K562 (cell line): Measurements from ENCODE around the gene YIF1A. TPM values are rescaled to one million over a fixed set of nuclear protein-coding genes. Genes with fewer than 3 reads are reported as not detected.

Experiments used
- ESRRB ChIP-seq: fragments of 250-450 bp; sonication (Bioruptor Pico); IDR thresholded peaks from 2 replicates; pipeline ENCODE4 v1.5.0; 2020; ENCODE audit warnings: mild to moderate bottlenecking, moderate library complexity, borderline replicate concordance
- FUS ChIP-seq: fragments of 200-400 bp; formaldehyde crosslinking; optimal IDR thresholded peaks from 2 replicates; pipeline ENCODE3; 2017; ENCODE audit warnings: low read depth, low read length
- MTA1 ChIP-seq: fragments of 450-650 bp; IDR thresholded peaks from 2 replicates; pipeline ENCODE4 v1.6.1; 2017; ENCODE audit warnings: borderline replicate concordance
- MTF1 ChIP-seq: fragments of 250-450 bp; sonication (Bioruptor Pico); IDR thresholded peaks from 2 replicates; pipeline ENCODE4 v1.9.0; 2021; ENCODE audit warnings: moderate library complexity, mild to moderate bottlenecking, inconsistent platforms, borderline replicate concordance
- NCOA1 ChIP-seq: fragments of 450-650 bp; IDR thresholded peaks from 2 replicates; pipeline ENCODE4 v1.6.1; 2016; ENCODE audit warnings: low read depth
- RCOR1 ChIP-seq, 2 experiments: IDR thresholded peaks; 2 replicates each; pipeline ENCODE4 v1.6.1; 2012; ENCODE audit warnings: low read depth in 2 of 2, low read length in 2 of 2, borderline replicate concordance in 1 of 2, improper control_type of control experiment in 1 of 2
- RFX1 ChIP-seq: fragments of 450-650 bp; IDR thresholded peaks from 2 replicates; pipeline ENCODE4 v1.6.1; 2016; ENCODE audit warnings: mild to moderate bottlenecking, moderate library complexity
- TARDBP ChIP-seq: fragments of 450-650 bp; IDR thresholded peaks from 2 replicates; pipeline ENCODE4 v1.6.1; 2016
- TEAD4 ChIP-seq, 2 experiments: sonication (generic) in 1 of 2; formaldehyde crosslinking in 1 of 2; IDR thresholded peaks; 2 replicates each; pipeline versions ENCODE4 v1.6.1 to v1.8.0; 2012 to 2022; ENCODE audit warnings: borderline replicate concordance in 1 of 2, inconsistent platforms in 1 of 2, low read length in 1 of 2, mild to moderate bottlenecking in 1 of 2, missing genetic modification reagents in 1 of 2
- THRAP3 ChIP-seq: fragments of 450-650 bp; IDR thresholded peaks from 2 replicates; pipeline ENCODE4 v1.6.1; 2016; ENCODE audit warnings: mild to moderate bottlenecking, inconsistent platforms, borderline replicate concordance
- ZNF561 ChIP-seq: fragments of 450-650 bp; formaldehyde crosslinking; conservative IDR thresholded peaks from 2 replicates; pipeline ENCODE4 v1.4.0; 2020; ENCODE audit warnings: mild to moderate bottlenecking, moderate library complexity
- polyA plus RNA-seq, 8 experiments: library from polyadenylated mRNA; depleted of rRNA in 4 of 8; stranded (reverse) in 5 of 8; unstranded in 3 of 8; fragments of >200 nt; fragmentation: Nextera tagmentation in 2 of 8; fragmentation: Illumina TruSeq in 1 of 8; extraction: Ambion mirVana in 2 of 8; extraction: Trizol in 1 of 8; gene quantifications; 2 replicates each; pipeline versions ENCODE4 v1.2.1 to v1.2.3, GENCODE V29; 2011 to 2014; ENCODE audit warnings: inconsistent platforms in 1 of 8, missing spikeins in 1 of 8
- total RNA-seq, 7 experiments: library from RNA; depleted of rRNA in 6 of 7; stranded (reverse); fragments of >200 nt in 6 of 7; fragmentation: Illumina TruSeq in 2 of 7; extraction: Trizol in 2 of 7; gene quantifications; 2 replicates each; pipeline versions ENCODE4 v1.2.1 to v1.2.3, GENCODE V29; 2011 to 2021; ENCODE audit warnings: low replicate concordance in 1 of 7
- TF ChIP-seq, protein P1 (sequence below): fragments of 250-450 bp; sonication (Bioruptor Pico); IDR thresholded peaks from 2 replicates; pipeline ENCODE4 v1.5.0; 2020; ENCODE audit warnings: mild to moderate bottlenecking
- TF ChIP-seq, protein P2 (sequence below): sonication (generic); formaldehyde crosslinking; IDR thresholded peaks from 2 replicates; pipeline ENCODE4 v1.8.1; 2023; ENCODE audit warnings: missing genetic modification reagents, mild to moderate bottlenecking, borderline replicate concordance
- TF ChIP-seq, protein P3 (sequence below), 2 experiments: IDR thresholded peaks; 2 replicates each; pipeline ENCODE4 v1.6.1; 2012; ENCODE audit warnings: improper control_type of control experiment in 2 of 2, low read depth in 2 of 2, low read length in 2 of 2, borderline replicate concordance in 1 of 2

The YIF1A gene
- total and polyA plus RNA-seq, 9 of the 15 experiments (the other 6 are each of a cell fraction or from before 2014, with no cell fraction given) = 8.6 to 121 (median 77.2) TPM

DNA sequence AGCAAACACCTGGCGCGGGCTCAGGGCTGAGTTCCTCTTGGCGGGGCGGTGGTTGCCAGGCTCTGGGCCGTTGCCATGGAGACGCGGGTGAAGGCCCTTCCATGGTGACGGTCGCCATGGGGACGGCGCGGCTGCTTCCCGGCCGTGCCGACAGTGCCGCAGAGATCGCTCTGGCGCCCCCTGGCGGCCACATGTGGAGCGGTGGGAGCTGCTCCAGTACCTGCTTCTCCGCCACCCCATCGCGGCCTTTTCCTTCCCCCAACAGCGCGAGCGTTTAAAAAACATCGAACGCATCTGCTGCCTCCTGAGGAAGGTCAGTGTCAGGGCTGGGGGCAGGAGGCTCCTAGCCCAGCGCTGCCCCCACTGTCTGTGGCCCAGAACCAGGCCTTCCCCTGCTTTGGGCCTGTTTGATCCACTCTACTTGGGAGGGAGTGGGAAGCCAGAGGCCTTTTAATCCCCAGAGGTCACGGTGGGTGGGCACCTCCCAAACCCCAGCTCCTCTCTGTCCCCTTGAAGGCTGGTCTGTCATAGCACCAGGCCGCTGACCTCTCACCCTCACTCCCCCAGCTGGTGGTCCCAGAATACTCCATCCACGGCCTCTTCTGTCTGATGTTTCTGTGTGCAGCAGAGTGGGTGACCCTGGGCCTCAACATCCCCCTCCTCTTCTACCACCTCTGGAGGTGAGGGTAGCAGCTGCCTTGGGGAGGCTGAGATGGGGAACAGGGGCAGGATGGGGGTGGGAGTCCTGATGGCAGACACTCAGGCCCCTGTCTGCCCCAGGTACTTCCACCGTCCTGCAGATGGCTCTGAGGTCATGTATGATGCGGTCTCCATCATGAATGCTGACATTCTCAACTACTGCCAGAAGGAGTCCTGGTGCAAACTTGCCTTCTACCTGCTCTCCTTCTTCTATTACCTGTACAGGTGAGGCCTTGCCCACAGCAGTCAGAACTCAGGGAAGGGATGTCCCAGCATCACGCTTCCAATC is 6.2 kb downstream of the YIF1A start (continued):
- no peak for TF ChIP-seq ESRRB (CRISPR knock-in tag)
- TF ChIP-seq, protein P1, sequence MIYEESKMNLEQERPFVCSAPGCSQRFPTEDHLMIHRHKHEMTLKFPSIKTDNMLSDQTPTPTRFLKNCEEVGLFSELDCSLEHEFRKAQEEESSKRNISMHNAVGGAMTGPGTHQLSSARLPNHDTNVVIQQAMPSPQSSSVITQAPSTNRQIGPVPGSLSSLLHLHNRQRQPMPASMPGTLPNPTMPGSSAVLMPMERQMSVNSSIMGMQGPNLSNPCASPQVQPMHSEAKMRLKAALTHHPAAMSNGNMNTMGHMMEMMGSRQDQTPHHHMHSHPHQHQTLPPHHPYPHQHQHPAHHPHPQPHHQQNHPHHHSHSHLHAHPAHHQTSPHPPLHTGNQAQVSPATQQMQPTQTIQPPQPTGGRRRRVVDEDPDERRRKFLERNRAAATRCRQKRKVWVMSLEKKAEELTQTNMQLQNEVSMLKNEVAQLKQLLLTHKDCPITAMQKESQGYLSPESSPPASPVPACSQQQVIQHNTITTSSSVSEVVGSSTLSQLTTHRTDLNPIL (CRISPR knock-in tag) = no peak
- no peak for TF ChIP-seq FUS
- TF ChIP-seq ZNF561 (CRISPR knock-in tag) = no peak
- no peak for TF ChIP-seq NCOA1
- TF ChIP-seq THRAP3 = no peak
- no peak for TF ChIP-seq TEAD4 (IDR thresholded peaks at IDR 0.05; ENCODE audit: low read length)
- no peak for TF ChIP-seq TEAD4 (CRISPR knock-in tag; IDR thresholded peaks at IDR 0.05; ENCODE audit: borderline replicate concordance)
- 0 out of 2 replicates have a peak, but pooled peaks have one; percentile 42 for TF ChIP-seq TARDBP
- TF ChIP-seq RCOR1 (IDR thresholded peaks at IDR 0.05; ENCODE audit: borderline replicate concordance in 1 of 2, low read depth in 2 of 2, low read length in 2 of 2) = peak; percentile 78 to 99
- TF ChIP-seq, protein P2, sequence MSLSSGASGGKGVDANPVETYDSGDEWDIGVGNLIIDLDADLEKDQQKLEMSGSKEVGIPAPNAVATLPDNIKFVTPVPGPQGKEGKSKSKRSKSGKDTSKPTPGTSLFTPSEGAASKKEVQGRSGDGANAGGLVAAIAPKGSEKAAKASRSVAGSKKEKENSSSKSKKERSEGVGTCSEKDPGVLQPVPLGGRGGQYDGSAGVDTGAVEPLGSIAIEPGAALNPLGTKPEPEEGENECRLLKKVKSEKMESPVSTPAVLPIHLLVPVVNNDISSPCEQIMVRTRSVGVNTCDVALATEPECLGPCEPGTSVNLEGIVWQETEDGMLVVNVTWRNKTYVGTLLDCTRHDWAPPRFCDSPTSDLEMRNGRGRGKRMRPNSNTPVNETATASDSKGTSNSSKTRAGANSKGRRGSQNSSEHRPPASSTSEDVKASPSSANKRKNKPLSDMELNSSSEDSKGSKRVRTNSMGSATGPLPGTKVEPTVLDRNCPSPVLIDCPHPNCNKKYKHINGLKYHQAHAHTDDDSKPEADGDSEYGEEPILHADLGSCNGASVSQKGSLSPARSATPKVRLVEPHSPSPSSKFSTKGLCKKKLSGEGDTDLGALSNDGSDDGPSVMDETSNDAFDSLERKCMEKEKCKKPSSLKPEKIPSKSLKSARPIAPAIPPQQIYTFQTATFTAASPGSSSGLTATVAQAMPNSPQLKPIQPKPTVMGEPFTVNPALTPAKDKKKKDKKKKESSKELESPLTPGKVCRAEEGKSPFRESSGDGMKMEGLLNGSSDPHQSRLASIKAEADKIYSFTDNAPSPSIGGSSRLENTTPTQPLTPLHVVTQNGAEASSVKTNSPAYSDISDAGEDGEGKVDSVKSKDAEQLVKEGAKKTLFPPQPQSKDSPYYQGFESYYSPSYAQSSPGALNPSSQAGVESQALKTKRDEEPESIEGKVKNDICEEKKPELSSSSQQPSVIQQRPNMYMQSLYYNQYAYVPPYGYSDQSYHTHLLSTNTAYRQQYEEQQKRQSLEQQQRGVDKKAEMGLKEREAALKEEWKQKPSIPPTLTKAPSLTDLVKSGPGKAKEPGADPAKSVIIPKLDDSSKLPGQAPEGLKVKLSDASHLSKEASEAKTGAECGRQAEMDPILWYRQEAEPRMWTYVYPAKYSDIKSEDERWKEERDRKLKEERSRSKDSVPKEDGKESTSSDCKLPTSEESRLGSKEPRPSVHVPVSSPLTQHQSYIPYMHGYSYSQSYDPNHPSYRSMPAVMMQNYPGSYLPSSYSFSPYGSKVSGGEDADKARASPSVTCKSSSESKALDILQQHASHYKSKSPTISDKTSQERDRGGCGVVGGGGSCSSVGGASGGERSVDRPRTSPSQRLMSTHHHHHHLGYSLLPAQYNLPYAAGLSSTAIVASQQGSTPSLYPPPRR = no peak
- TF ChIP-seq MTF1 (CRISPR knock-in tag) = no peak
- peak; percentile 100 for TF ChIP-seq RFX1
- TF ChIP-seq, protein P3, sequence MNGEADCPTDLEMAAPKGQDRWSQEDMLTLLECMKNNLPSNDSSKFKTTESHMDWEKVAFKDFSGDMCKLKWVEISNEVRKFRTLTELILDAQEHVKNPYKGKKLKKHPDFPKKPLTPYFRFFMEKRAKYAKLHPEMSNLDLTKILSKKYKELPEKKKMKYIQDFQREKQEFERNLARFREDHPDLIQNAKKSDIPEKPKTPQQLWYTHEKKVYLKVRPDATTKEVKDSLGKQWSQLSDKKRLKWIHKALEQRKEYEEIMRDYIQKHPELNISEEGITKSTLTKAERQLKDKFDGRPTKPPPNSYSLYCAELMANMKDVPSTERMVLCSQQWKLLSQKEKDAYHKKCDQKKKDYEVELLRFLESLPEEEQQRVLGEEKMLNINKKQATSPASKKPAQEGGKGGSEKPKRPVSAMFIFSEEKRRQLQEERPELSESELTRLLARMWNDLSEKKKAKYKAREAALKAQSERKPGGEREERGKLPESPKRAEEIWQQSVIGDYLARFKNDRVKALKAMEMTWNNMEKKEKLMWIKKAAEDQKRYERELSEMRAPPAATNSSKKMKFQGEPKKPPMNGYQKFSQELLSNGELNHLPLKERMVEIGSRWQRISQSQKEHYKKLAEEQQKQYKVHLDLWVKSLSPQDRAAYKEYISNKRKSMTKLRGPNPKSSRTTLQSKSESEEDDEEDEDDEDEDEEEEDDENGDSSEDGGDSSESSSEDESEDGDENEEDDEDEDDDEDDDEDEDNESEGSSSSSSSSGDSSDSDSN (IDR thresholded peaks at IDR 0.05; ENCODE audit: borderline replicate concordance in 1 of 2, low read depth in 2 of 2, low read length in 2 of 2) = no peak
- TF ChIP-seq MTA1 = no peak
